H1 (cell line): ENCODE results near the gene RASAL2. TPM values are rescaled to one million over a fixed set of nuclear protein-coding genes. Genes with fewer than 3 reads are reported as not detected.

ENCODE experiments used
- HDAC2 ChIP-seq, 2 experiments: fragments of 300-600 bp in 1 of 2; sonication (generic) in 1 of 2; IDR thresholded peaks; 2 replicates each; pipeline ENCODE4 v1.6.1; 2011 to 2012; ENCODE audit warnings: low read depth in 2 of 2, low read length in 2 of 2, mild to moderate bottlenecking in 2 of 2, moderate library complexity in 2 of 2, borderline replicate concordance in 1 of 2, inconsistent platforms in 1 of 2
- KDM4A ChIP-seq: IDR thresholded peaks from one replicate; pipeline ENCODE4 v1.7.1; 2012; ENCODE audit warnings: low read depth, mild to moderate bottlenecking, moderate library complexity, low read length, inconsistent platforms; ENCODE audit not compliant: severe bottlenecking
- NRF1 ChIP-seq: IDR thresholded peaks from 2 replicates; pipeline ENCODE4 v1.6.1; 2011; ENCODE audit warnings: mild to moderate bottlenecking, low read depth, low read length, improper control_type of control experiment
- SIN3A ChIP-seq, 2 experiments: IDR thresholded peaks in 1 of 2; conservative IDR thresholded peaks in 1 of 2; 2 replicates each; pipeline ENCODE4 v1.6.1; 2011 to 2012; ENCODE audit warnings: low read length in 2 of 2, improper control_type of control experiment in 1 of 2, low read depth in 1 of 2, mild to moderate bottlenecking in 1 of 2
- TCF12 ChIP-seq: IDR thresholded peaks from 2 replicates; pipeline ENCODE4 v1.6.1; 2011; ENCODE audit warnings: low read depth, mild to moderate bottlenecking, low read length
- polyA plus RNA-seq, 7 experiments: library from polyadenylated mRNA; depleted of rRNA in 3 of 7; stranded (reverse) in 5 of 7; unstranded in 2 of 7; fragments of >200 nt in 5 of 7; fragments of 200-250 nt in 2 of 7; gene quantifications; 1 replicate in 5 of 7; 2 replicates in 1 of 7; 4 replicates in 1 of 7; pipeline versions ENCODE4 v1.2.1 to v1.2.3, GENCODE V29; 2011 to 2013; ENCODE audit warnings: missing spikeins in 2 of 7, mixed read lengths in 2 of 7
- total RNA-seq: library from RNA; stranded (reverse); fragmentation: NEBNext Ultra II Directional; extraction: Animal tissue kit (Norgen Biotek cat#: 25700); gene quantifications from 2 replicates; pipeline ENCODE4 v1.2.1, GENCODE V29; 2021
- TF ChIP-seq, protein P1 (sequence below): fragments of 300-600 bp; sonication (generic); IDR thresholded peaks from 2 replicates; pipeline ENCODE4 v1.7.1; 2012; ENCODE audit warnings: low read length, moderate library complexity, mild to moderate bottlenecking, inconsistent platforms; ENCODE audit not compliant: insufficient replicate concordance
- TF ChIP-seq, protein P2 (sequence below): IDR thresholded peaks from 2 replicates; pipeline ENCODE4 v1.6.1; 2012; ENCODE audit warnings: inconsistent platforms

The RASAL2 gene
- total and polyA plus RNA-seq, 2 of the 8 experiments (the other 6 are each of a cell fraction or from before 2014, with no cell fraction given), result 15.9 to 32.5 TPM

DNA sequence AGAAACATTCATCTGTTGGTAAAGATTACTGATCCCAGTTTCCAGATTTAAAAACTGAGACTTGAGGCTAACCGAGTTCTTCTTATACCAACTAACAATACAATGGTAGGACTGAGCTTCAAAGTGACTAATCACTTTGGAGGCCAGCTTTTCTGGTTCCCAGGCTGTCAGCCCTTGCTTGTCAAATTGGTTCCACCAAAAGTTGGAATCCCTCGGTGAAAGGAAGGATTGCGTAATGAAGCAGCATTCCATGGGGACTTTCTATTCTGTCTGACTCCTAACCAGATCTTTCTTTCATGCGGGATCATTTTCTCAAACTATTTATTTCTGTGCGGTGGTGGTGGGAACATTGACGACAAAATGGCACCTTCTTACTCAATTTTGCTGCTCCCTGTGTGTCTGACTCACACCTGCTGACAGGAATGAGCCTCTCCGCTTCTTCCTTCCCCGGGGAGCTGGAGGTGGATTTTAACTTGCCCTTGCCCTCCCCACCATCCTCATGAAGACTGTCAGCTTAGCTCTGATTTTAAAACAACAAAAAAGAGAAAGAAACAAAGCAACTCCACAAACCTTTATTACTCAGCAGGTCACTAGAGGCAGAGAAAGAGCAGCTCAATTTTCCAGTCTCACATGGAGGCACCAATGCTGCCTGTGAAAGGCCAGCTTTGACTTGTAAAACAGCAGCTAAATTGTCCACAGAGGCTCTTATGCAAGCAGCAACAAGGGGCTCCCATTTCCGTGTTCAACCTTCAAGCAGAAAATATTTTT is 32.9 kb upstream of the RASAL2 start (continued):
- TF ChIP-seq SIN3A (conservative IDR thresholded peaks at IDR 0.05 in 1 of 2, IDR thresholded peaks at IDR 0.05 in 1 of 2; ENCODE audit: low read depth in 1 of 2, low read length in 2 of 2), result 0 out of 4 replicates have a peak, but pooled peaks of 1 of the 2 experiments have one; percentile 52
- TF ChIP-seq, protein P1, sequence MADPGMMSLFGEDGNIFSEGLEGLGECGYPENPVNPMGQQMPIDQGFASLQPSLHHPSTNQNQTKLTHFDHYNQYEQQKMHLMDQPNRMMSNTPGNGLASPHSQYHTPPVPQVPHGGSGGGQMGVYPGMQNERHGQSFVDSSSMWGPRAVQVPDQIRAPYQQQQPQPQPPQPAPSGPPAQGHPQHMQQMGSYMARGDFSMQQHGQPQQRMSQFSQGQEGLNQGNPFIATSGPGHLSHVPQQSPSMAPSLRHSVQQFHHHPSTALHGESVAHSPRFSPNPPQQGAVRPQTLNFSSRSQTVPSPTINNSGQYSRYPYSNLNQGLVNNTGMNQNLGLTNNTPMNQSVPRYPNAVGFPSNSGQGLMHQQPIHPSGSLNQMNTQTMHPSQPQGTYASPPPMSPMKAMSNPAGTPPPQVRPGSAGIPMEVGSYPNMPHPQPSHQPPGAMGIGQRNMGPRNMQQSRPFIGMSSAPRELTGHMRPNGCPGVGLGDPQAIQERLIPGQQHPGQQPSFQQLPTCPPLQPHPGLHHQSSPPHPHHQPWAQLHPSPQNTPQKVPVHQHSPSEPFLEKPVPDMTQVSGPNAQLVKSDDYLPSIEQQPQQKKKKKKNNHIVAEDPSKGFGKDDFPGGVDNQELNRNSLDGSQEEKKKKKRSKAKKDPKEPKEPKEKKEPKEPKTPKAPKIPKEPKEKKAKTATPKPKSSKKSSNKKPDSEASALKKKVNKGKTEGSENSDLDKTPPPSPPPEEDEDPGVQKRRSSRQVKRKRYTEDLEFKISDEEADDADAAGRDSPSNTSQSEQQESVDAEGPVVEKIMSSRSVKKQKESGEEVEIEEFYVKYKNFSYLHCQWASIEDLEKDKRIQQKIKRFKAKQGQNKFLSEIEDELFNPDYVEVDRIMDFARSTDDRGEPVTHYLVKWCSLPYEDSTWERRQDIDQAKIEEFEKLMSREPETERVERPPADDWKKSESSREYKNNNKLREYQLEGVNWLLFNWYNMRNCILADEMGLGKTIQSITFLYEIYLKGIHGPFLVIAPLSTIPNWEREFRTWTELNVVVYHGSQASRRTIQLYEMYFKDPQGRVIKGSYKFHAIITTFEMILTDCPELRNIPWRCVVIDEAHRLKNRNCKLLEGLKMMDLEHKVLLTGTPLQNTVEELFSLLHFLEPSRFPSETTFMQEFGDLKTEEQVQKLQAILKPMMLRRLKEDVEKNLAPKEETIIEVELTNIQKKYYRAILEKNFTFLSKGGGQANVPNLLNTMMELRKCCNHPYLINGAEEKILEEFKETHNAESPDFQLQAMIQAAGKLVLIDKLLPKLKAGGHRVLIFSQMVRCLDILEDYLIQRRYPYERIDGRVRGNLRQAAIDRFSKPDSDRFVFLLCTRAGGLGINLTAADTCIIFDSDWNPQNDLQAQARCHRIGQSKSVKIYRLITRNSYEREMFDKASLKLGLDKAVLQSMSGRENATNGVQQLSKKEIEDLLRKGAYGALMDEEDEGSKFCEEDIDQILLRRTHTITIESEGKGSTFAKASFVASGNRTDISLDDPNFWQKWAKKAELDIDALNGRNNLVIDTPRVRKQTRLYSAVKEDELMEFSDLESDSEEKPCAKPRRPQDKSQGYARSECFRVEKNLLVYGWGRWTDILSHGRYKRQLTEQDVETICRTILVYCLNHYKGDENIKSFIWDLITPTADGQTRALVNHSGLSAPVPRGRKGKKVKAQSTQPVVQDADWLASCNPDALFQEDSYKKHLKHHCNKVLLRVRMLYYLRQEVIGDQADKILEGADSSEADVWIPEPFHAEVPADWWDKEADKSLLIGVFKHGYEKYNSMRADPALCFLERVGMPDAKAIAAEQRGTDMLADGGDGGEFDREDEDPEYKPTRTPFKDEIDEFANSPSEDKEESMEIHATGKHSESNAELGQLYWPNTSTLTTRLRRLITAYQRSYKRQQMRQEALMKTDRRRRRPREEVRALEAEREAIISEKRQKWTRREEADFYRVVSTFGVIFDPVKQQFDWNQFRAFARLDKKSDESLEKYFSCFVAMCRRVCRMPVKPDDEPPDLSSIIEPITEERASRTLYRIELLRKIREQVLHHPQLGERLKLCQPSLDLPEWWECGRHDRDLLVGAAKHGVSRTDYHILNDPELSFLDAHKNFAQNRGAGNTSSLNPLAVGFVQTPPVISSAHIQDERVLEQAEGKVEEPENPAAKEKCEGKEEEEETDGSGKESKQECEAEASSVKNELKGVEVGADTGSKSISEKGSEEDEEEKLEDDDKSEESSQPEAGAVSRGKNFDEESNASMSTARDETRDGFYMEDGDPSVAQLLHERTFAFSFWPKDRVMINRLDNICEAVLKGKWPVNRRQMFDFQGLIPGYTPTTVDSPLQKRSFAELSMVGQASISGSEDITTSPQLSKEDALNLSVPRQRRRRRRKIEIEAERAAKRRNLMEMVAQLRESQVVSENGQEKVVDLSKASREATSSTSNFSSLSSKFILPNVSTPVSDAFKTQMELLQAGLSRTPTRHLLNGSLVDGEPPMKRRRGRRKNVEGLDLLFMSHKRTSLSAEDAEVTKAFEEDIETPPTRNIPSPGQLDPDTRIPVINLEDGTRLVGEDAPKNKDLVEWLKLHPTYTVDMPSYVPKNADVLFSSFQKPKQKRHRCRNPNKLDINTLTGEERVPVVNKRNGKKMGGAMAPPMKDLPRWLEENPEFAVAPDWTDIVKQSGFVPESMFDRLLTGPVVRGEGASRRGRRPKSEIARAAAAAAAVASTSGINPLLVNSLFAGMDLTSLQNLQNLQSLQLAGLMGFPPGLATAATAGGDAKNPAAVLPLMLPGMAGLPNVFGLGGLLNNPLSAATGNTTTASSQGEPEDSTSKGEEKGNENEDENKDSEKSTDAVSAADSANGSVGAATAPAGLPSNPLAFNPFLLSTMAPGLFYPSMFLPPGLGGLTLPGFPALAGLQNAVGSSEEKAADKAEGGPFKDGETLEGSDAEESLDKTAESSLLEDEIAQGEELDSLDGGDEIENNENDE, result peak; percentile 63
- no peak for TF ChIP-seq TCF12
- TF ChIP-seq HDAC2 (IDR thresholded peaks at IDR 0.05; ENCODE audit: borderline replicate concordance in 1 of 2, low read depth in 2 of 2, low read length in 2 of 2), result 0 out of 4 replicates have a peak, but pooled peaks of 1 of the 2 experiments have one; percentile 15
- TF ChIP-seq KDM4A, result no peak
- no peak for TF ChIP-seq NRF1
- TF ChIP-seq, protein P2, sequence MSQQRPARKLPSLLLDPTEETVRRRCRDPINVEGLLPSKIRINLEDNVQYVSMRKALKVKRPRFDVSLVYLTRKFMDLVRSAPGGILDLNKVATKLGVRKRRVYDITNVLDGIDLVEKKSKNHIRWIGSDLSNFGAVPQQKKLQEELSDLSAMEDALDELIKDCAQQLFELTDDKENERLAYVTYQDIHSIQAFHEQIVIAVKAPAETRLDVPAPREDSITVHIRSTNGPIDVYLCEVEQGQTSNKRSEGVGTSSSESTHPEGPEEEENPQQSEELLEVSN, result 0 out of 2 replicates have a peak, but pooled peaks have one; percentile 20
- TF ChIP-seq, all 59 proteins: peak for 9
